Rectal smooth muscle tissue (tissue), 1 donor: ENCODE data around the gene ZPBP.
"Not testable (repeated sequence)": the region's sequence is repeated elsewhere in the genome, so short reads cannot be mapped to it uniquely, and the experiment has no call there.

Source experiments
- H3K27ac ChIP-seq: one replicate; pipeline ENCODE4 v1.7.0; 2013; ENCODE audit warnings: low read depth, low read length, inconsistent platforms
- H3K27me3 ChIP-seq: one replicate; pipeline ENCODE4 v1.7.0; 2013; ENCODE audit warnings: low read length; ENCODE audit not compliant: control insufficient read depth, insufficient read depth
- H3K36me3 ChIP-seq: one replicate; pipeline ENCODE4 v1.7.0; 2013; ENCODE audit warnings: low read length; ENCODE audit not compliant: control insufficient read depth, insufficient read depth
- H3K4me1 ChIP-seq: one replicate; pipeline ENCODE4 v1.7.0; 2013; ENCODE audit warnings: low read length; ENCODE audit not compliant: control insufficient read depth, insufficient read depth
- H3K4me3 ChIP-seq: one replicate; pipeline ENCODE4 v1.7.0; 2013; ENCODE audit warnings: low read length
- H3K9ac ChIP-seq: one replicate; pipeline ENCODE4 v1.7.0; 2013; ENCODE audit warnings: low read length

The ZPBP gene

GRCh38 chr7:50088463-50089129 is 4.5 kb downstream of the ZPBP start:
- Histone ChIP-seq H3K9ac (no peak overlapping the region), H3K4me3 (no peak overlapping the region), H3K4me1 (no peaks in the 10 kb centered on the region), H3K27ac (no peak overlapping the region), H3K36me3 (no peaks in the 10 kb centered on the region), H3K27me3 (no peaks in the 10 kb centered on the region)

GRCh38 chr7:50085344-50085743 is 7.7 kb downstream of the ZPBP start:
- Histone ChIP-seq H3K4me3 (no peak overlapping the region), H3K27me3 (no peaks in the 10 kb centered on the region), H3K36me3 (no peaks in the 10 kb centered on the region), H3K4me1 (no peaks in the 10 kb centered on the region), H3K9ac (no peak overlapping the region), H3K27ac (no peak overlapping the region)

- Histone ChIP-seq H3K4me3 (no peak overlapping the region), H3K27ac (no peak overlapping the region), H3K4me1 (peaks cover 6% of the 10 kb centered on the region), H3K36me3 (no peaks in the 10 kb centered on the region), H3K27me3 (no peaks in the 10 kb centered on the region), H3K9ac (no peak overlapping the region)
Measured at GRCh38 chr7:50073093-50073492, 20.0 kb downstream of the ZPBP start.

GRCh38 chr7:50069613-50070012 is 23.4 kb downstream of the ZPBP start:
- peak overlapping the region; percentile 67 for H3K27ac ChIP-seq
- H3K4me3 ChIP-seq = peak overlapping the region; percentile 77
- H3K36me3 ChIP-seq = no peaks in the 10 kb centered on the region
- H3K27me3 ChIP-seq = no peaks in the 10 kb centered on the region
- peaks cover 6% of the 10 kb centered on the region for H3K4me1 ChIP-seq
- H3K9ac ChIP-seq = no peak overlapping the region

- peak overlapping the region; percentile 52 for H3K9ac ChIP-seq
- H3K36me3 ChIP-seq = no peaks in the 10 kb centered on the region
- peaks cover 6% of the 10 kb centered on the region for H3K4me1 ChIP-seq
- no peaks in the 10 kb centered on the region for H3K27me3 ChIP-seq
- H3K4me3 ChIP-seq = peak overlapping the region; percentile 77
- peak overlapping the region; percentile 67 for H3K27ac ChIP-seq
Measured at GRCh38 chr7:50068850-50069551, 24.0 kb downstream of the ZPBP start.

GRCh38 chr7:50068026-50068425 is 25.0 kb downstream of the ZPBP start:
- Histone ChIP-seq H3K4me3 (peak overlapping the region; percentile 77), H3K9ac (no peak overlapping the region), H3K27me3 (no peaks in the 10 kb centered on the region), H3K27ac (no peak overlapping the region), H3K36me3 (no peaks in the 10 kb centered on the region), H3K4me1 (peaks cover 6% of the 10 kb centered on the region)

- no peaks in the 10 kb centered on the region for H3K4me1 ChIP-seq
Measured at GRCh38 chr7:50062951-50063350, 30.1 kb downstream of the ZPBP start.

GRCh38 chr7:50056131-50056530 is 36.9 kb downstream of the ZPBP start:
- no peak overlapping the region for H3K4me3 ChIP-seq
- H3K4me1 ChIP-seq = no peaks in the 10 kb centered on the region
- H3K36me3 ChIP-seq = no peaks in the 10 kb centered on the region
- no peak overlapping the region for H3K9ac ChIP-seq
- no peak overlapping the region for H3K27ac ChIP-seq
- no peaks in the 10 kb centered on the region for H3K27me3 ChIP-seq

More at GRCh38 chr7:50062951-50063350, 30.1 kb downstream of the ZPBP start:
- Histone ChIP-seq H3K4me3 (no peak overlapping the region), H3K36me3 (no peaks in the 10 kb centered on the region), H3K27me3 (no peaks in the 10 kb centered on the region), H3K27ac (no peak overlapping the region), H3K9ac (no peak overlapping the region)

- Histone ChIP-seq H3K4me3 (no peak overlapping the region), H3K4me1 (no peaks in the 10 kb centered on the region), H3K9ac (no peak overlapping the region), H3K27ac (no peak overlapping the region), H3K27me3 (no peaks in the 10 kb centered on the region), H3K36me3 (no peaks in the 10 kb centered on the region)
Measured at GRCh38 chr7:50047716-50048115, 45.3 kb downstream of the ZPBP start.

GRCh38 chr7:50041165-50041564 is 51.9 kb downstream of the ZPBP start:
- H3K27me3 ChIP-seq, H3K36me3 ChIP-seq, H3K4me1 ChIP-seq, H3K9ac ChIP-seq, H3K27ac ChIP-seq, H3K4me3 ChIP-seq: not testable (repeated sequence)

- H3K4me1 ChIP-seq = no peaks in the 10 kb centered on the region
- H3K27me3 ChIP-seq = no peaks in the 10 kb centered on the region
- H3K9ac ChIP-seq = no peak overlapping the region
- no peak overlapping the region for H3K4me3 ChIP-seq
- no peaks in the 10 kb centered on the region for H3K36me3 ChIP-seq
- H3K27ac ChIP-seq = no peak overlapping the region
Measured at GRCh38 chr7:50037086-50037485, 56.0 kb downstream of the ZPBP start.

- Histone ChIP-seq H3K36me3 (no peaks in the 10 kb centered on the region), H3K9ac (no peak overlapping the region), H3K27ac (no peak overlapping the region), H3K27me3 (no peaks in the 10 kb centered on the region), H3K4me3 (no peak overlapping the region), H3K4me1 (no peaks in the 10 kb centered on the region)
Measured at GRCh38 chr7:50022991-50023390, 70.1 kb downstream of the ZPBP start.

- Histone ChIP-seq H3K27ac (no peak overlapping the region), H3K36me3 (no peaks in the 10 kb centered on the region), H3K4me3 (no peak overlapping the region), H3K4me1 (no peaks in the 10 kb centered on the region), H3K9ac (no peak overlapping the region), H3K27me3 (no peaks in the 10 kb centered on the region)
Measured at GRCh38 chr7:50022451-50022850, 70.6 kb downstream of the ZPBP start.
